ENCODE results near the gene KLHL35.

The KLHL35 gene

GRCh38 chr11:75432911-75433321 lies at the start of gene KLHL35:
KLHL35 (minus strand) TSS chr11:75433203; CDS start chr11:75430629, 2,574 bp downstream.
- no peak for DNase-seq (ENCODE audit: low spot score)
- in situ Hi-C loops (cut with MboI; ENCODE audit: low pct_unique_long_range_greater_than_20kb, low sequenced_read_pairs, unreplicated experiment), result no loop called here
- no peak for TF ChIP-seq CTCF (IDR thresholded peaks at IDR 0.05; ENCODE audit: extremely low read depth, insufficient read depth, missing control alignments)

GRCh38 chr11:75481922-75482606 lies 49.1 kb upstream of the KLHL35 start:
- no peak for TF ChIP-seq CTCF (IDR thresholded peaks at IDR 0.05; ENCODE audit: extremely low read depth, insufficient read depth, missing control alignments)

GRCh38 chr11:75481223-75481921 lies 48.4 kb upstream of the KLHL35 start:
- in situ Hi-C loops (cut with MboI; ENCODE audit: low pct_unique_long_range_greater_than_20kb, low sequenced_read_pairs, unreplicated experiment), result no loop called here
- TF ChIP-seq CTCF (IDR thresholded peaks at IDR 0.05; ENCODE audit: extremely low read depth, insufficient read depth, missing control alignments), result no peak
- DNase-seq (ENCODE audit: low spot score), result no peak

More at GRCh38 chr11:75481922-75482606, 49.1 kb upstream of the KLHL35 start:
- no peak for DNase-seq (ENCODE audit: low spot score)
- in situ Hi-C loops (cut with MboI; ENCODE audit: low pct_unique_long_range_greater_than_20kb, low sequenced_read_pairs, unreplicated experiment), result no loop called here

GRCh38 chr11:75480185-75481175 lies 47.5 kb upstream of the KLHL35 start:
- no peak for TF ChIP-seq CTCF (IDR thresholded peaks at IDR 0.05; ENCODE audit: extremely low read depth, insufficient read depth, missing control alignments)
- DNase-seq (ENCODE audit: low spot score), result no peak
- in situ Hi-C loops (cut with MboI; ENCODE audit: low pct_unique_long_range_greater_than_20kb, low sequenced_read_pairs, unreplicated experiment), result no loop called here

- no peak for DNase-seq (ENCODE audit: low spot score)
- no peak for TF ChIP-seq CTCF (IDR thresholded peaks at IDR 0.05; ENCODE audit: extremely low read depth, insufficient read depth, missing control alignments)
- in situ Hi-C loops (cut with MboI; ENCODE audit: low pct_unique_long_range_greater_than_20kb, low sequenced_read_pairs, unreplicated experiment), result no loop called here
Measured at GRCh38 chr11:75479597-75480145, 46.7 kb upstream of the KLHL35 start.
